Left lobe of liver (tissue), 2 donors: Measurements from ENCODE around the gene PIKFYVE. TPM values are rescaled to one million over a fixed set of nuclear protein-coding genes. Genes with fewer than 3 reads are reported as not detected.
A peak's percentile ranks its signal among the peaks of the same experiment; 100 is the strongest.
"Not testable (repeated sequence)": the region's sequence is repeated elsewhere in the genome, so short reads cannot be mapped to it uniquely, and the experiment has no call there.

ENCODE experiments used
- ATAC-seq: fragments of 200-7000 bp; cut with Tn5 transposase; one replicate; pipeline ENCODE4 v1.9.1; 2020; ENCODE audit warnings: mild to moderate bottlenecking, moderate library complexity
- DNase-seq: peaks from one replicate; pipeline ENCODE4 v3.0.0-alpha.2; 2020; ENCODE audit warnings: low spot score
- total RNA-seq: library from RNA; stranded (reverse); gene quantifications from one replicate; pipeline ENCODE4 v1.2.1, GENCODE V29; 2021
- donor health status: DM: no; HTN: no; CAD: no; lungs with moderate emphysema.
- donor health status: DM: no; HTN: yes; CAD: no.

Gene PIKFYVE
- total RNA-seq, 1 donor from 2014 or later: 12.8 TPM

DNA sequence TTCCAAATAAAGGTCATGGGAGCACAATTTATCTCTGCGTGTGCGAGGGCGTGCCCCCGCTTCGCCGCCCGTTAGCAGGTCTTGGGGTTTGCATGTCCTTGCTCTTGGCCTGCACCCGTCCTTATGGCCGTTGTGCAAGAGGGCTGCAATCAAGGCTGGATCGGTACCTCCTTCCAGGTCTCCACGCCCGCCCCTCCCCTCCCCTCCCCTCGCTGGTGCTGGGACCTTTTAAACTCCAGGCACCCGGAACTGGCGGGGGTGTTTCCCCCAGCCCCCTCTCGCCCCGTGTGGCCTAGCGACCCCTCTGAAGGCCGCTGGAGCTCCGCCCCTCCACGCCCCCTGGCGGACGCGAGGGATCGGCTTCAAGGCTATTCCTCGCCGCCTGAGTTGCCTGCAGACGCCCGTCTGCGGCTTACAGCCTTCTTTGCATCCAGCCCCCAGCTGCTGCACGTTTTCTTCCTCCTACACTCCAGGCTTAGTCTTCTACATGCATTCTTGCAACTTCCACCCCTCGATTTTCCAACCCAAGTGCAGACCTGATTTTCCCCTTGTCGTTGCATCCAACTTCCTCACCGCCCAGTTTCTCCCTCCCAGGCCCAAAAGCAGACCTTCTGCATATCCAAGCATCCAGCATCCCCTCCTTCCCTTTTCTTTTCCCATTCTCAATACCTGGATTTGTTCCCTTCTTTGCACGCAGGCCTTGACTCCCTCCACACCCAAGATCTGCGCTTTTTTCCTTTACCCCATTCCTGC, 11.8 kb upstream of the PIKFYVE start:
- peak; percentile 75 for ATAC-seq
- DNase-seq: peak; percentile 98

DNA sequence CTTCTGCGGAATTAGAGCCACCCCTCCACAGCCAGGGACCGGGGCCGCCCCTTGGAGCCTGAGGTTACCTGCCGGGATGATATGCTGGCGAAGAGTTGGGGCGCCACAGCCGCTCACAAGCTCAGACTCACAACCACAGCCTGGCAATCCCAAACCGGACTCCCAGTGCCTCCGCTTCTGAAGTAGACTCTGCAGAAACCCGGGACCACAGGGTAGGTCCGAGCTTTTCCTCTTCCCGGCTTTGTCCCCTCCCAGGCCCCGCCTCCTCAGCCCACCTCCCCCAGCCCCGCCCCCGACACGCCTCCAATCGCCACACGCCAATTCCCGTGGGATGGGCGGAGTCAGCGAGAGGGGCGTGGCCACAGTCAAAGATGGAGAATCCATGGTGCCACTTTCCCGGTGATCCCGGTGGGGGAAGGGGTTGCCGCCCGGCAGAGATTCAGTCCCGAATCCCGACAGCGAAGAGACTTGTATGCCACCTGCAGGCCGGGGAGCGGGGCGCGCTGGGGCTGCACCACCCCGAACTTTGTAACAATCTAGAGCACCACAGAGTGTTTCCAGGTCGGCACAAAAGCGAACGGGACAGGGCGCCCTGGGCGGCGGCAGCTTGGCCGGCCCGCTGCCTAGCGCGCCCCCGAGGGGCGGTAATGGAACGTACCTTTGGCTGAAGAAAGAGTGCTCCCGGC, 11.0 kb upstream of the PIKFYVE start, which contains the start of gene IDH1:
IDH1 (minus strand) TSS at position 201 of the 686 bp plus-strand sequence. CDS start 3,520 bp downstream, outside the sequence.
- ATAC-seq (peak; percentile 85), DNase-seq (peak; percentile 99)

DNA sequence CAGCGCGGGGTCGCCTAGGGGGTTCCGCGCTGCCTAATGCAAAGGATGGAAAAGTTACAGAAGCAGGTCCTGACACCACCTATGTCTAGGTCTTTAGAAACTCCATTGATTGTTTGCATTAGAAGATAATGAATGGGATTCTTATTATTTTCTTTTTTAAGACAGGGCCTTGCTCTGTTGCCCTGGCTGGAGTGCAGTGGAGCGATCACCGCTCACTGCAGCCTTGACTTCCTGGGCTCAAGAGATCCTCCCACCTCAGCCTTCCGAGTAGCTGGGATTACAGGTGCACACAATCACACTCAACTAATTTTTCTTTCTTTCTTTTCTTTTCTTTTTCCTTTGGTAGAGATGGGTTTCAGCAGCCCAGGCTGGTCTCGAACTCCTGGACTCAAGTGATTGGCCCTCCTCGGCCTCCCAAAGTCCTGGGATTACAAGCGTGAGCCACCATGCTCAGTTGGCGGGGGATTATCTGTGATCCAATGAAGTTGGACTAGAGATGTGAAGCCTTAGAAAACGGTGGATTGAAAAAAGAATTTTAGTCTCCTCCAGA, 10.4 kb upstream of the PIKFYVE start:
- ATAC-seq (no peak), DNase-seq (no peak)

DNA sequence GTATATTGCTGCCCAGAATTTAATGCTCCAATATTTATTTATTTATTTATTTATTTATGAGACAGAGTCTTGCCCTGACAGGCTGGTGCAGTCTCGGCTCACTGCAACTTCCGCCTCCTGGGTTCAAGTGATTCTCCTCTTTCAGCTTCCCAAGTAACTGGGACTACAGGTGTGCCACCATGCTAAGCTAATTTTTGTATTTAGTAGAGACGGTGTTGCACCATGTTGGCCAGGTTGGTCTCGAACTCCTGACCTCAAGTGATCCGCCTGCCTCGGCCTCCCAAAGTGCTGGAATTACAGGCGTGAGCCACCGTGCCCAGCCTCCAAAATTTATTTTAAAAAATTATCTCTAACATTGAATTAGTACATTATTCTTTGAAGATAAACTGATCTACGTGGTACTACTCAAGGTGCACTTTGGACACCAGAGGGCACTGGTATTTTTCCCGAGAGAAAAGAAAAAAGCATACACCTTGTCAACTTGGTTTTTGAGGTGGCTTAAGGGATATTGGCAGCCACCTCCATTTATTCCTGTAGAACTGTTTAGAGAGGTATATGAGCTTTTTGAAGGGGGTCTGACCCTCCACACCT, 9.8 kb upstream of the PIKFYVE start:
- ATAC-seq (no peak), DNase-seq (no peak)

DNA sequence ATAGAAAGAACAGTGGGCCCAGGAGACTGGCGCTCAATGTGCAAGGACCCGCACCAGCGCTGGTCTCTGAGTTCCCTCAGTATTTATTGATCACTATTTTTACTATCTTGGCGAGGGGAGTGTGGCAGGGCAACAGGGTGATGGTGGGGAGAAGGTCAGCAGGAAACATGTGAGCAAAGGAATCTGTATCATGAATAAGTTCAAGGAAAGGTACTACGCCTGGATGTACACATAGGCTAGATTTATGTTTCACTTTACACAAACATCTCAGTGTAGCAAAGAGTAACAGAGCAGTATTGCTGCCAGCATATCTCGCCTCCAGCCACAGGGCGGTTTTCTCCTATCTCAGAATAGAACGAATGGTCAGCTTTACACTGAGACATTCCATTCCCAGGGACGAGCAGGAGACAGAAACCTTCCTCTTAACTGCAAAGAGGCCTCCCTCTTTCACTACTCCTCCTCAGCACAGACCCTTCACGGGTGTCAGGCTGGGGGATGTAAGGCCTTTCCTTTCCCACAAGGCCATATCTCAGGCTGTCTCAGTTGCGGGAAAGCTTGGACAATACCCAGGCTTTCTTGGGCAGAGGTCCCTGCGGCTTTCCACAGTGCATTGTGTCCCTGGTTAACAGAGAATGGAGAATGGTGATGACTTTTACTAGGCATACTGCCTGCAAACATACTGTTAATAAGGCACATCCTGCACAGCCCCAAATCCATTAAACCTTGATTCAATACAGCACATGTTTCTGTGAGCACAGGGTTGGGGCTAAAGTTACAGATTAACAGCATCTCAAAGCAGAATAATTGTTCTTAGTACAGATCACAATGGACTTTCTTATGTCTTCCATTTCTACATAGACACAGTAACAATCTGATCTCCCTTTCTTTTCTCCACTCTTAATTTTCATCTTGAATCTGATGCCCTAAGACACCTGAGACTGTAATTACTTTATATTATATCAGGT, 8.9 kb upstream of the PIKFYVE start:
- not testable (repeated sequence) for ATAC-seq, DNase-seq

DNA sequence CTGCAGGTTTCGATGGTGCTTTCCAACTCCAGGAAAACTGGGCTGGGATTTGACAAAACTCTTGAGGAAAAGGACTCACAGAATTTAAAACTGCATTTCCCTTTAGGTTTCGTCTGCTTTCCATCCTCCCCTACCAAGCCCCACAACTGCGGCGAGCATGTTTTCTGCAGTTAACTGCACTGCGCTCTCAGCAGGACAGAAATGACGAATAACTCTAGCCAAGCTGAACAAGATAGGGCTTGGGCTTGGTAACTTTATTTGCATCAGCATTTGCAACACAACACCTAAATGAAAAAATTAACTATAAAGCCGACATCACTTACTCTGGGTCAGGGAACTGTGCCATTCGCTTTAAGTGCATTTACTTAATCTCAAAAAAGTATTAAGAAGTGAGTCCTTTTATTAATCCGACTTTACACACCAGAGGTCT, 669 bp upstream of the PIKFYVE start:
- ATAC-seq (peak; percentile 6), DNase-seq (no peak)

DNA sequence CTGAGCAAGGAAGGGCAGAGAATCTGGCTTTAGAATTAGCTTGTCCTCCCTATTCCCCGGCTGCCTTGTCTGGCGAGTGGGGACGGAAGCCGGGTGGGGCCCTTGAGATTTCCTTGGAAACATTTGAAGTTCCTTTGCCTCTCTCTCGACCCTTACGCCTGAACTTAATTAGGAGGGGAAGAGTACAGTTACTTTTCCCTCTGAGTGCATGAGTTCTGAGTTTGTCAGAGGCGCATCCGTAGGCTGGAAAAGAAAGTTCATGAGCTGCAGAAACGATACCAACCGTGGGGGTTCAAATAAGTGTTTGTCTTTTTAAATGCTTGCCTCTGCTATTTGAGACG, 468 bp downstream of the PIKFYVE start:
- ATAC-seq: no peak
- DNase-seq: no peak

DNA sequence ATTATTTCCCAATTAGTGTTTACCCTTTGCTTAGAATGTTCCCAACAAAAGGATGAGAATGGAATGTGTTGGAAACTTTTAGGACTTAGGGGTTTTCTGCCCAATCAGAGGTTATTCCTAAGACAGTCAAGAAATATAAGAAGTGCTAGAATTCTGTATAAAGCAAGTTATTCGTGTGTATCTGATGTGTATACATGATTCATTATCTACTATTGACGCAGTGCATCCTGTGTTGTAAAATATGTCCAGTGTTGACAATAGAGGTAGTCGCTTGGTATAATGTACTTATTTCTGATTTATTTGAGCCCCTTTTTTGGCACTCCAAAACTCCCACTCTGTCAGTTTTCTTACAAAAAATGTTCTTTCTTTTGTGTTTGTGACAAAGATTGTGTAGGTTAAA, 881 bp downstream of the PIKFYVE start:
- DNase-seq (no peak), ATAC-seq (no peak)

DNA sequence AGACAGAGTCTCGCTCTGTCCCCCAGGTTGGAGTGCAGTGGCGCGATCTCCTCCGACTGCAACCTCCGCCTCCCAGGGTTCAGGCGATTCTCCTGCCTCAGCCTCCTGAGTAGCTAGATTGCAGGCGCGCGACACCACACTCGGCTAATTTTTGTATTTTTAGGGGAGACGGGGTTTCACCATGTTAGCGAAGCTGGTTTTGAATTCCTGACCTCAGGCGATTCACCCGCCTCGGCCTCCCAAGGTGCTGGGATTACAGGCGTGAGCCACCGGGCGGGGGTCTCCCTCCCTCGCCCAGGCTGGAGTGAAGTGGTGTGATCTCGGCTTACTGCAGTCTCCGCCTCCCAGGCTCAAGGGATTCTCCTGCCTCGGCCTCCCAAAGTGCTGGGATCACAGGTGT, 1.5 kb downstream of the PIKFYVE start:
- not testable (repeated sequence) for DNase-seq

DNA sequence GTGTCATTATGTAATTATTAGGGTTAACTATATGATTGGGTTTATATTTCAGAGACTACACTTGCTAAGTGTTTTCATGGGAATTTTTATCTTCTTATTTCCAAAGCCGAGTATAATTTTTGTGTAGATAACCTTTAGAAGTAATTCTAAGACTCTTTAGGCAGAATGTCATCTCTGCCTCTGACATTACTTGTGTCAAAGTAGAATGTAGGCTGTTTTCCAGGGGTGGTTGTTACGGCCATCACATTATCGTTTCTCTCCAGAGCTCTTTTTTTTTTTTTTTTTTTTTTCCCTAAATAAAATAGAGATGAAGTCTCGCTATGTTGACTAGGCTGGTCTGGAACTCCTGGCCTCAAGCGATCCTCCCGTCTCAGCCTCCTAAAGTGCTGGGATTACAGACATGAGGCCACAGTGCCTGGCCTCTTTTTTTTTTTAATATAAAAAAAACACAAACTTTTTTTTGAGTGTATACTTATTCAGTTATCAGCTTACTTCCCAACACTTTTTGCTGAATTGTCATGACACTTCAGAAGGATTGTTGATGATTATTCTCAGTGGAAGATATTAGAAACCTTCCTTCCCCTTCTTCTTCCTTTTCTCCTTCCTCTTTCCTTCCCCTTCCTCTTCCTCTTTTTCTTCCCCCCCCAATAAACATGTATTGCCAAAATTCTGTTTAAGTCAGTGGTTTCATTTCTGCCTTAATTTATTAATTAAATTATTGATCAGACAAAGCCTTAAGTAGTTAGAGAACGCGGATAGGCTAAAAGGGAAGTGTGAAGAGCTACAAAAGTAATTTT, 2.3 kb downstream of the PIKFYVE start:
- ATAC-seq (no peak), DNase-seq (no peak)

More for the DNA sequence above, 1.5 kb downstream of the PIKFYVE start:
- ATAC-seq: not testable (repeated sequence)

DNA sequence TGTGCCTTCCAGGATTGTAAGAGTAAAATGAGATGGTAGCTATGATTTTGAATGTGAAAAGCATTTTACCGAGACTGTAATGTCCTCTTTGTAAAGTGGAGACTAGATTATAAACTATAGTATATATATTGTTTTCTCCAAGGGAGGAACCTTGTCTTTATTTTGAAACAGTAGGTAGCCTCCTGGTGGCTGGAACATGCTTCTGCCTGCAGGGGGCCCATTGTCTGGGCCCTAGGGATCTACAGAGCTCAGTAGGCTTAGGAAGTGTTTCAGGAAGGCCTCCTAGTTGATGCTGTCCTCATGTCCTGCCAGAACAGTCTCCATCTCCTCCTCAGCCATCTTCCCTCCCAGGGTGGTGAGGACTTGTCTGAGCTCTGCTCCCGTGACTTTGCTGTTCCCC, 3.0 kb downstream of the PIKFYVE start:
- DNase-seq (no peak), ATAC-seq (no peak)

DNA sequence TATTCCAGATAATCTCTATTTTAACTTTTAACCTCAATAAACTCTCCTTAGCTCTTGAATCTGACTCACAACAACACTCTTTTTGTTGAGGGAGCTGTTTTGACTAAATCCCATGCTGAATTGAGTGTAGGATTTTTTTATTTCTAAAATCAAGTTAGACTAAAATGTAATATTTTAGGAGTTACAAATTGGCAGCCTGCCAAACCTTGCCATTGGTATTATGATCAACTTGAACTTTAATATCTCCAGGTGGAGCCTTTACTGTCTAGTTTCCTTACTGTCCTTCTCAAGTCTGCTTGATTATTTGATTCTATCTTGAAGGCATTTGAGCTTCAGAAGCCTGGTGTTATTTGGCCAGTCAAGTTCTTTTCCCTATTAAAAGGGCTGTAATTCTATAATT, 8.7 kb downstream of the PIKFYVE start:
- no peak for ATAC-seq
- no peak for DNase-seq

DNA sequence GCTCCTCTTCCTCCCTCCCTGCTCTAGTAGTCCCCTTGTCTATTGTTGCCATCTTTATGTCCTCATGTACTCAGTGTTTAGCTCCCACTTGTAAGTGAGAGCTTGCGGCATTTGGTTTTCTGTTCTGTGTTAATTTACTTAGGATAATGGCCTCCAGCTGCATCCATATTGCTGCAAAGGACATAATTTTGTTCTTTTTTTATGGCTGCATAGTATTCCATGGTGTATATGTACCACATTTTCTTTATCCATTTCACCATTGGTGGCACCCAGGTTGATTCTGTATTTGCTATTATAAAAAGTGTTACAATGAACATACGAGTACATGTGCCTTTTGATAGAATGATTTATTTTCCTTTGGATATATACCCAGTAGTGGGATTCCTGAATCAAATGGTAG, 12.5 kb downstream of the PIKFYVE start:
- ATAC-seq (no peak), DNase-seq (no peak)

DNA sequence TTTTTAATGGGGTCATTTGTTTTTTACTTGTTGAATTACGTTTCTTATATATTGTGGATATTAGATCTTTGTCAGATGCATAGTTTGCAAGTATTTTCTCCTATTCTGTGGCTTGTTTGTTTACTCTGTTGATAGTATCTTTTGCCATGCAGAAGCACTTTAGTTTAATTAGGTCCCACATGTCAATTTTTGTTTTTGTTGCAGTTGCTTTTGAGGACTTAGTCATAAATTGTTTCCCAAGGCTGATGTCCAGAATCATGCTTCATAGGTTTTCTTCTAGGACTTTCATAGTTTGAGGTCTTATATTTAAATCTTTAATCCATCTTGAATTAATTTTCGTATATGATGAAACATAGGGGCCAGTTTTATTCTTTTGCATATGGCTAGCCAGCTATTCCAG, 13.2 kb downstream of the PIKFYVE start:
- DNase-seq (no peak), ATAC-seq (no peak)

DNA sequence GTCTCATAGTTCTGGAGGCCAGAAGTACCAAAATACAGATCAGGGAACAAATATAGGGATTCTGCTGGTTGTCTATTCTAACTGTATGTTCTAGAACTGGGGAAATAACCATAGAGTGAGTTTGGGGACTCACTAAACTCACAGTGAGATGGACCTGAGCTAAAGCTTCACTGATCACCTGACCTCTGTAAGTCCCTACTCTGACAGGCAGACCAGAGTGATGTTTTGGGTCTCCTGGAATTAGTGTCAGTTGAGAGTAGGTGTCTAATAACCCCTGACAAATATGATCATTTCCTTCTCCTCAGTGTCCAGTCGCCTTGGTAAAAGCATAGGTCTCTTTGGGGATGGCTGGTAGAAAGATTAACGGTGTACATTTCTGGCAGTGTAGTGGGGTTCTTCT, 14.2 kb downstream of the PIKFYVE start:
- DNase-seq: no peak

DNA sequence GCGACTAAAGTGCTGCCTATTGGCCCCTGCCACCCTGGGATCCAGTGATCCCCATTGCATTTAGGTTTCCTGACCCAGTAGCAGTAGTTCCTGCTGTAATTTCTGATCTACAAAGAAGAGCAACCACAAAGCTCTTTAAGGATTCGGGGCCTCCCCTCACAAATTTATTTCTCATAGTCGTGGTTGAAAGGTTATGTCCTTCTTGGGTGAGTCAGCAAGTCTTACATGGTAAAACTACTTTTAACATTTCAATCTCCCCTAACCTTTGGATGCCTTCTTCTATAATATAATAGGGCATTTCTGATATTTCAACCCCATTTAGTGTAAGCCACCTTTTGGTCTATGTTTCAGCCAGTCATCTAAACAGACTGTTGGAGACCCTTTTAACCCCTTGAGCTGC, 14.9 kb downstream of the PIKFYVE start:
- DNase-seq (no peak), ATAC-seq (no peak)

More for the DNA sequence above, 14.2 kb downstream of the PIKFYVE start:
- no peak for ATAC-seq

DNA sequence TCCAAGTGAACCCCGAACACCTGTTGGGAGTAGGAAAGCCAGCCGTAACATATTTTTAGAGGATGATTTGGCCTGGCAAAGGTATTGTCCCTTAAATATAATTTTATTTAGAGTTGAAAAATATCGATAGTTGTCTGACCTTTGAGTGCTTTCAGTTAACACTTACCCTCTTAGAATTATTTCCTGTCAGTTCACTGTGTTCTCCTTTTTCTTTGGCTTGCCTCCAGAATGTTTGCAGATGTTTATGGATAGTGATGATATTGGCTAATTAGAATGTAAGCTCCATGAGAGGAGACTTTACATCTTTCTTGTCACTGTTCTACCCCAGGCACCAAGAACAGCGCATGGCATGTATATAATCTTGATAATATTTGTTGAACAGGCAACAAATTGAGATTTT, 19.8 kb downstream of the PIKFYVE start:
- ATAC-seq (no peak), DNase-seq (no peak)

DNA sequence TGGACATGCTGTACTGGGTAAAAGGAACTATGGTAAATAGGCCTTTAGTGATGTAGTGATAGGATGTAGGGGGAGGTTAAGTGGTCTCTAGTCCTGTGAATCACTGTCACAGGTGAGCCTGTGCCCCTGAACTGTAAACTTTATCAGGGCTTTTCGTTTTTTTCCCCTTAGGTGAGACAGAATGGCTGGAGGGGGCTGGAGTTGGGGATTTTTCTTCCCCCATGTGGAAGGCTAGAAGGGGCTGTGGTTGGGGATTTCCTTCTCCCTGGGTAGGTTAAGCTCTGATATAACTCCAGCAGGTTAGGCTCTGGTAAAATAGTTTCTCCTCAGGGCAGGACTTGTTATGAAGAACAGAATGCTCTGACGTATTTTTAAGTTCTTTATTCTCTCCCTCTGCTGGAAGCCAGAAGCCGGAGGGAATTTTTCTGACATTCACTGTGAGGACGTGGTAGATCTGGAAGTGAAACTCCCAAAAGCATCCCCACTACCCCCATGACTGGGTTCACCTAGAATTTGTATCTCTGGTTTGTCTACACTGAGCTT, 28.5 kb downstream of the PIKFYVE start:
- DNase-seq (no peak), ATAC-seq (no peak)

DNA sequence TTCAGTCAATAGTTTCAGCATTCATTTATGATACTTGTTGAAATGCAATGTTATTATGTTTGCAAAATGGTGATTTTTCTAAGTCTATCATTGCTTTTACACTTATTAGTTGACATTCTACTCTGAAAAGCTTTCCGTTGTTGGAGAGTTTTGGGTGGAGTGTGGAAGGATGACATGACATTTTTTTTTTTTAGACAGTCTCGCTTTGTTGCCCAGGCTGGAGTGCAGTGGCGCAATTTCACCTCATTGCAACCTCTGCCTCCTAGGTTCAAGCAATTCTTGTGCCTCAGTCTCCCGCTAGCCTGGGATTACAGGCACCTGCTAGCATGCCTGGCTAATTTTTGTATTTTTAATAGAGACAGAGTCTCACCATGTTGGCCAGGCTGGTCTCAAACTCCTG, 29.8 kb downstream of the PIKFYVE start:
- ATAC-seq: no peak
- no peak for DNase-seq
